ENCODE measurements around the gene PA2G4. TPM values are rescaled to one million over a fixed set of nuclear protein-coding genes. Genes with fewer than 3 reads are reported as not detected.

PA2G4 gene
- total RNA-seq, 1 donor from 2014 or later, result 141 TPM

- no peak for TF ChIP-seq CTCF (conservative IDR thresholded peaks at IDR 0.05)
- Mint-ChIP-seq H3K9me3 (no peaks in the 10 kb centered on the region), H3K4me3 (peak overlapping the region; percentile 99), H3K36me3 (peaks cover 16% of the 10 kb centered on the region), H3K27ac (peak overlapping the region; percentile 97), H3K4me1 (ENCODE audit: unreplicated experiment) (peaks cover 29% of the 10 kb centered on the region), H3K27me3 (no peaks in the 10 kb centered on the region)
- no peak for DNase-seq (ENCODE audit: extremely low spot score, unreplicated experiment)
Observed at GRCh38 chr12:56105609-56105902, 1.2 kb downstream of the PA2G4 start.

GRCh38 chr12:56107242-56107641 lies 2.9 kb downstream of the PA2G4 start:
- H3K27ac Mint-ChIP-seq, result no peak overlapping the region

GRCh38 chr12:56110571-56110970 lies 6.2 kb downstream of the PA2G4 start:
- Mint-ChIP-seq H3K4me3 (no peak overlapping the region), H3K27ac (no peak overlapping the region), H3K9me3 (no peaks in the 10 kb centered on the region), H3K27me3 (no peaks in the 10 kb centered on the region), H3K4me1 (ENCODE audit: unreplicated experiment) (peaks cover 15% of the 10 kb centered on the region), H3K36me3 (peaks cover 32% of the 10 kb centered on the region)
- DNase-seq (ENCODE audit: extremely low spot score, unreplicated experiment), result no peak
- TF ChIP-seq CTCF (conservative IDR thresholded peaks at IDR 0.05), result no peak

More at GRCh38 chr12:56107242-56107641, 2.9 kb downstream of the PA2G4 start:
- no peak for TF ChIP-seq CTCF (conservative IDR thresholded peaks at IDR 0.05)
- DNase-seq (ENCODE audit: extremely low spot score, unreplicated experiment), result no peak
- H3K4me1 Mint-ChIP-seq (ENCODE audit: unreplicated experiment), result peaks cover 29% of the 10 kb centered on the region
- no peak overlapping the region for H3K4me3 Mint-ChIP-seq
- H3K9me3 Mint-ChIP-seq, result no peaks in the 10 kb centered on the region
- no peaks in the 10 kb centered on the region for H3K27me3 Mint-ChIP-seq
- H3K36me3 Mint-ChIP-seq, result peaks cover 21% of the 10 kb centered on the region

GRCh38 chr12:56114084-56114483 lies 9.7 kb downstream of the PA2G4 start:
- Mint-ChIP-seq H3K9me3 (no peaks in the 10 kb centered on the region), H3K4me1 (ENCODE audit: unreplicated experiment) (peaks cover 8% of the 10 kb centered on the region), H3K4me3 (peak overlapping the region; percentile 65), H3K27me3 (peaks cover 4% of the 10 kb centered on the region), H3K27ac (peak overlapping the region; percentile 63), H3K36me3 (peaks cover 43% of the 10 kb centered on the region)
- no peak for TF ChIP-seq CTCF (conservative IDR thresholded peaks at IDR 0.05)
- no peak for DNase-seq (ENCODE audit: extremely low spot score, unreplicated experiment)

GRCh38 chr12:56115329-56115728 lies 11.0 kb downstream of the PA2G4 start:
- peak overlapping the region; percentile 99 for H3K4me3 Mint-ChIP-seq
- peaks cover 41% of the 10 kb centered on the region for H3K36me3 Mint-ChIP-seq
- peaks cover 15% of the 10 kb centered on the region for H3K4me1 Mint-ChIP-seq (ENCODE audit: unreplicated experiment)

More at GRCh38 chr12:56115329-56115728, 11.0 kb downstream of the PA2G4 start:
- no peak for TF ChIP-seq CTCF (conservative IDR thresholded peaks at IDR 0.05)
- Mint-ChIP-seq H3K27ac (peak overlapping the region; percentile 98), H3K27me3 (peaks cover 4% of the 10 kb centered on the region), H3K9me3 (no peaks in the 10 kb centered on the region)
- no peak for DNase-seq (ENCODE audit: extremely low spot score, unreplicated experiment)
